GM12878 (cell line): ENCODE measurements around the gene SLFN5. TPM values are rescaled to one million over a fixed set of nuclear protein-coding genes. Genes with fewer than 3 reads are reported as not detected.

ENCODE experiments used
- ATAC-seq: fragments of 200-7000 bp; cut with Tn5 transposase; 3 replicates; pipeline ENCODE4 v1.9.1; 2020; ENCODE audit warnings: mild to moderate bottlenecking, moderate library complexity
- BruUV-seq: library from RNA; stranded (reverse); fragments of 400-500 nt; replicated peaks from 2 replicates; lab custom pipeline; 2021; lab: Mats Ljungman, UMichigan
- CTCF ChIA-PET: fragments of 300-600 bp; sonication (Branson Sonifier 250); formaldehyde crosslinking; extraction: SDS; loops from one replicate; lab custom pipeline; 2021; ENCODE audit warnings: inconsistent platforms; lab: Yijun Ruan, JAX
- POLR2A ChIA-PET: fragments of 350-600 bp; formaldehyde crosslinking; extraction: SDS; loops from one replicate; lab custom pipeline; 2021; ENCODE audit warnings: inconsistent platforms; lab: Charles Lee
- RAD21 ChIA-PET: fragments of 300-600 bp; sonication (Branson Sonifier 250); formaldehyde crosslinking; loops from one replicate; lab custom pipeline; 2023; ENCODE audit warnings: antibody characterized with exemption; ENCODE audit not compliant: unreplicated experiment; lab: Charles Lee
- SMC1A ChIA-PET: fragments of 300-600 bp; sonication (Branson Sonifier 250); formaldehyde crosslinking; loops from one replicate; lab custom pipeline; 2023; ENCODE audit not compliant: unreplicated experiment, uncharacterized antibody; lab: Charles Lee
- DNase-seq: peaks from one replicate; pipeline ENCODE4 v3.0.0-alpha.2; 2011; ENCODE audit warnings: low read depth, low spot score
- FAIRE-seq: peaks from 3 replicates; lab custom pipeline; 2011; peaks lifted over from hg19 to GRCh38; lab: Jason Lieb, UNC
- H2AFZ ChIP-seq: 2 replicates; pipeline ENCODE4 v1.6.0; 2011; ENCODE audit warnings: low read depth, low read length, control low read depth; ENCODE audit not compliant: control insufficient read depth
- H3K27ac ChIP-seq: 2 replicates; pipeline ENCODE4 v1.5.1; 2011; ENCODE audit warnings: control low read depth; ENCODE audit not compliant: control insufficient read depth, insufficient read depth
- H3K27me3 ChIP-seq, 2 experiments: replicated peaks in 1 of 2; 2 replicates each; pipeline versions ENCODE4 v1.6.0 to v1.6.1; 2011; ENCODE audit warnings: low read length in 1 of 2; ENCODE audit not compliant: control insufficient read depth in 2 of 2, insufficient read depth in 2 of 2
- H3K36me3 ChIP-seq, 2 experiments: 2 replicates each; pipeline ENCODE4 v1.5.1; 2011; ENCODE audit warnings: low read length in 1 of 2; ENCODE audit not compliant: control insufficient read depth in 2 of 2, insufficient read depth in 2 of 2
- H3K4me1 ChIP-seq: 2 replicates; pipeline ENCODE4 v1.6.1; 2011; ENCODE audit warnings: mild to moderate bottlenecking, low read length, moderate library complexity, mixed read lengths; ENCODE audit not compliant: control insufficient read depth, insufficient read depth
- H3K4me2 ChIP-seq: 2 replicates; pipeline ENCODE4 v1.6.0; 2011; ENCODE audit warnings: control low read depth; ENCODE audit not compliant: control insufficient read depth, insufficient read depth
- H3K4me3 ChIP-seq: fragments of 200-600 bp; sonication (generic); 2 replicates; pipeline ENCODE4 v1.5.1; 2016
- H3K79me2 ChIP-seq: 2 replicates; pipeline ENCODE4 v1.6.0; 2011; ENCODE audit warnings: low read length; ENCODE audit not compliant: control insufficient read depth, insufficient read depth
- H3K9ac ChIP-seq: 2 replicates; pipeline ENCODE4 v1.8.0; 2011; ENCODE audit warnings: low read length, control low read depth, mixed read lengths; ENCODE audit not compliant: control insufficient read depth, insufficient read depth
- H3K9me3 ChIP-seq: replicated peaks from 3 replicates; pipeline ENCODE4 v1.5.1; 2011; ENCODE audit warnings: mild to moderate bottlenecking, low read length; ENCODE audit not compliant: control insufficient read depth, insufficient read depth
- H4K20me1 ChIP-seq: 2 replicates; pipeline ENCODE4 v1.6.0; 2011; ENCODE audit not compliant: control insufficient read depth, insufficient read depth
- ATF2 ChIP-seq: IDR thresholded peaks from 2 replicates; pipeline ENCODE4 v1.6.1; 2012; ENCODE audit warnings: low read length, inconsistent platforms
- CREM ChIP-seq: IDR thresholded peaks from 2 replicates; pipeline ENCODE4 v1.6.1; 2014; ENCODE audit warnings: antibody characterized with exemption, low read depth
- EED ChIP-seq: sonication (generic); IDR thresholded peaks from 2 replicates; pipeline ENCODE4 v1.6.1; 2016; ENCODE audit warnings: antibody characterized with exemption, low read depth
- IKZF1 ChIP-seq: fragments of 450-650 bp; conservative IDR thresholded peaks from 2 replicates; pipeline ENCODE4 v1.6.1; 2017; ENCODE audit warnings: antibody characterized with exemption, mild to moderate bottlenecking
- MXI1 ChIP-seq: fragments of 150-350 bp; IDR thresholded peaks from 2 replicates; pipeline ENCODE4 v1.6.1; 2011; ENCODE audit warnings: low read depth, mild to moderate bottlenecking, inconsistent platforms, low read length, improper control_type of control experiment
- NFXL1 ChIP-seq: fragments of 450-650 bp; IDR thresholded peaks from 2 replicates; pipeline ENCODE4 v1.6.1; 2017; ENCODE audit warnings: antibody characterized with exemption, mild to moderate bottlenecking, borderline replicate concordance
- NR2C2 ChIP-seq: IDR thresholded peaks from 2 replicates; pipeline ENCODE4 v1.6.1; 2011; ENCODE audit warnings: borderline replicate concordance, low read depth; ENCODE audit not compliant: control insufficient read depth, insufficient read length
- POLR2AphosphoS5 ChIP-seq: IDR thresholded peaks from 2 replicates; pipeline ENCODE4 v1.6.1; 2011; ENCODE audit warnings: mild to moderate bottlenecking, low read length, inconsistent platforms
- SIX5 ChIP-seq: IDR thresholded peaks from 2 replicates; pipeline ENCODE4 v1.6.1; 2011; ENCODE audit warnings: mild to moderate bottlenecking, low read depth, low read length, moderate library complexity; ENCODE audit not compliant: severe bottlenecking
- SREBF1 ChIP-seq: IDR thresholded peaks from 2 replicates; pipeline ENCODE4 v1.6.1; 2012; ENCODE audit warnings: mild to moderate bottlenecking, low read length
- SREBF2 ChIP-seq: IDR thresholded peaks from 2 replicates; pipeline ENCODE4 v1.6.1; 2012; ENCODE audit warnings: mild to moderate bottlenecking, low read length
- STAT3 ChIP-seq: IDR thresholded peaks from 2 replicates; pipeline ENCODE4 v1.6.1; 2011; ENCODE audit warnings: low read depth, low read length, improper control_type of control experiment
- TCF3 ChIP-seq: IDR thresholded peaks from 2 replicates; pipeline ENCODE4 v1.6.1; 2012; ENCODE audit warnings: low read depth, mild to moderate bottlenecking, low read length, borderline replicate concordance; ENCODE audit not compliant: insufficient read depth
- in situ Hi-C: fragments of 300-500 bp; cut with MboI; formaldehyde crosslinking; loops from 9 replicates; pipeline ENCODE4 v1.14.3; 2018; ENCODE audit warnings: mixed read lengths
- intact Hi-C: fragments of 100-400 bp; cut with micrococcal nuclease; formaldehyde crosslinking; loops from one replicate; pipeline ENCODE4 v1.14.2; 2022; ENCODE audit not compliant: unreplicated experiment
- polyA plus RNA-seq, 11 experiments: library from polyadenylated mRNA; depleted of rRNA in 4 of 11; unstranded in 6 of 11; stranded (reverse) in 5 of 11; fragments of >200 nt; fragmentation: Nextera tagmentation in 4 of 11; fragmentation: Illumina TruSeq in 1 of 11; extraction: Ambion mirVana in 4 of 11; extraction: Trizol in 1 of 11; gene quantifications; 1 replicate in 1 of 11; 2 replicates in 10 of 11; pipeline versions ENCODE4 v1.2.1 to v1.2.3, GENCODE V29; 2011 to 2016; ENCODE audit warnings: inconsistent platforms in 2 of 11, missing spikeins in 2 of 11, low read depth in 1 of 11
- total RNA-seq, 4 experiments: library from RNA; depleted of rRNA in 3 of 4; stranded (reverse); fragments of >200 nt in 3 of 4; fragmentation: Illumina TruSeq in 1 of 4; extraction: Trizol in 1 of 4; gene quantifications; 2 replicates each; pipeline versions ENCODE4 v1.2.1 to v1.2.3, GENCODE V29; 2013 to 2021
- TF ChIP-seq, protein P1 (sequence below): fragments of 450-650 bp; IDR thresholded peaks from 2 replicates; pipeline ENCODE4 v1.6.1; 2017; ENCODE audit warnings: low read depth, mild to moderate bottlenecking, moderate library complexity

Gene SLFN5
- total and polyA plus RNA-seq, 10 of the 15 experiments (the other 5 are each of a cell fraction or from before 2014, with no cell fraction given), result 0.19 to 2.1 (median 1.3) TPM

GRCh38 chr17:35298639-35299038, 55.8 kb downstream of the SLFN5 start:
- in situ Hi-C loops, result no loop called here
- no peak for FAIRE-seq
- no peak for ATAC-seq
- no peaks in the 10 kb centered on the region for H4K20me1 ChIP-seq
- H3K4me3 ChIP-seq, result no peak overlapping the region
- TF ChIP-seq, protein P1, sequence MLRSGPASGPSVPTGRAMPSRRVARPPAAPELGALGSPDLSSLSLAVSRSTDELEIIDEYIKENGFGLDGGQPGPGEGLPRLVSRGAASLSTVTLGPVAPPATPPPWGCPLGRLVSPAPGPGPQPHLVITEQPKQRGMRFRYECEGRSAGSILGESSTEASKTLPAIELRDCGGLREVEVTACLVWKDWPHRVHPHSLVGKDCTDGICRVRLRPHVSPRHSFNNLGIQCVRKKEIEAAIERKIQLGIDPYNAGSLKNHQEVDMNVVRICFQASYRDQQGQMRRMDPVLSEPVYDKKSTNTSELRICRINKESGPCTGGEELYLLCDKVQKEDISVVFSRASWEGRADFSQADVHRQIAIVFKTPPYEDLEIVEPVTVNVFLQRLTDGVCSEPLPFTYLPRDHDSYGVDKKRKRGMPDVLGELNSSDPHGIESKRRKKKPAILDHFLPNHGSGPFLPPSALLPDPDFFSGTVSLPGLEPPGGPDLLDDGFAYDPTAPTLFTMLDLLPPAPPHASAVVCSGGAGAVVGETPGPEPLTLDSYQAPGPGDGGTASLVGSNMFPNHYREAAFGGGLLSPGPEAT, result no peak
- TF ChIP-seq EED (no peak), SIX5 (no peak), TCF3 (no peak), CREM (no peak), MXI1 (no peak), NR2C2 (no peak), SREBF1 (no peak), SREBF2 (no peak), ATF2 (no peak), STAT3 (no peak), NFXL1 (no peak), POLR2AphosphoS5 (no peak), IKZF1 (no peak)
- ChIA-PET RAD21 (no interaction called here), SMC1A (interaction anchor here (1.2 to 1.9 kb wide), 2 partner anchors 13 to 233 kb away, joined by 3 to 6 read pairs; no protein-coding TSS in a partner anchor), POLR2A (no interaction called here), CTCF (interaction anchor here (2.1 kb wide), 1 partner anchor 14 kb away, joined by 12 read pairs; no protein-coding TSS in a partner anchor)
- H3K27ac ChIP-seq, result no peak overlapping the region
- no TSS peak for BruUV-seq
- intact Hi-C loops, result no loop called here
- no peaks in the 10 kb centered on the region for H3K4me1 ChIP-seq
- H3K27me3 ChIP-seq, result peaks cover 0 to 3% of the 10 kb centered on the region in 2 experiments; a peak in 1 of 4 replicates
- H3K4me2 ChIP-seq, result no peak overlapping the region
- DNase-seq, result no peak
- H3K79me2 ChIP-seq, result no peaks in the 10 kb centered on the region
- no peak overlapping the region for H3K9ac ChIP-seq
- no peaks in the 10 kb centered on the region for H3K36me3 ChIP-seq
- peaks cover 2% of the 10 kb centered on the region; the same call in 2 of the 3 replicates for H3K9me3 ChIP-seq
- no peak overlapping the region for H2AFZ ChIP-seq
